Testis (tissue), 2 donors: Measurements from ENCODE around the gene SH3TC1.

Source experiments
- CTCF ChIP-seq, 3 experiments: fragments of 450-650 bp in 2 of 3; fragments of 200-600 bp in 1 of 3; sonication (generic) in 1 of 3; IDR thresholded peaks; one replicate each; pipeline ENCODE4 v1.5.1; 2016 to 2019; ENCODE audit warnings: antibody characterized with exemption in 3 of 3, mild to moderate bottlenecking in 2 of 3, moderate library complexity in 1 of 3
- POLR2A ChIP-seq: fragments of 450-650 bp; IDR thresholded peaks from one replicate; pipeline ENCODE4 v1.6.1; 2017; ENCODE audit warnings: antibody characterized with exemption, mild to moderate bottlenecking, moderate library complexity

- TF ChIP-seq CTCF (IDR thresholded peaks at IDR 0.05) (no peak), POLR2A (no peak)
These were observed 7.8 kb upstream of the SH3TC1 start for GRCh38 chr4:8191136-8191747.
